ENCODE results near the gene TMCO2.

TMCO2 gene

DNA sequence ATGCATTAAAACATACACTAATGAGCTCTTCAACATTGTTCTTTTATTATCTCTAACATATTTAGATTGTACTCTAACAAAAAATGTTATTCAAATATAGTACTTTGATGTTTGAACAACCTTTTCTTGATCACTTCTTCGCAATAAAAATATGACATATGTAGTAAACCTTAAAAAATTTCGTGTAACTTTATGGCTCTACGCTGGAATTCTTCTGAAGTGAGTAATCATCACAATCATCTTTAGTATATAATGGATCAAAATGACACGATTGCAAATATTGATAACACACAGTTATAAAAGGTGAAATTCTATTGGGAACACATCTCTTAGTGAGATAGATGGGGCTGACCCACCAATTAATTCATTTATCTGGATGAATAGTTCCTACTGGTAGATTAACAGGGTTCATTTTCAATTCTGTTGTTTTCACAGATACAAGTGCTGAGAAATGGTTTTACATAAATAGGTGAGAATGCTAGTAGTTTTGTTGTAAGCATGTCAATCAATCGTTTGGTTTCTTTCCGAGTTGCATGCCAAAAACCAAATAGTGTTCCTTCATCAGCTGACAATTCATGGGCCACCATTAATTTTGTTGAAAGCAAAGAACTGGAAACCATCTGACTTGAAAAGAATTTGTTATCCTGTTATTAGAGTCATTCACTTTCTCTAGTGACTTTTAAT, 8.8 kb downstream of the TMCO2 start:
- no peak for DNase-seq (ENCODE audit: low spot score)
- in situ Hi-C loops (cut with MboI; ENCODE audit: low sequenced_read_pairs, unreplicated experiment) = no loop called here
- TF ChIP-seq, protein P1, sequence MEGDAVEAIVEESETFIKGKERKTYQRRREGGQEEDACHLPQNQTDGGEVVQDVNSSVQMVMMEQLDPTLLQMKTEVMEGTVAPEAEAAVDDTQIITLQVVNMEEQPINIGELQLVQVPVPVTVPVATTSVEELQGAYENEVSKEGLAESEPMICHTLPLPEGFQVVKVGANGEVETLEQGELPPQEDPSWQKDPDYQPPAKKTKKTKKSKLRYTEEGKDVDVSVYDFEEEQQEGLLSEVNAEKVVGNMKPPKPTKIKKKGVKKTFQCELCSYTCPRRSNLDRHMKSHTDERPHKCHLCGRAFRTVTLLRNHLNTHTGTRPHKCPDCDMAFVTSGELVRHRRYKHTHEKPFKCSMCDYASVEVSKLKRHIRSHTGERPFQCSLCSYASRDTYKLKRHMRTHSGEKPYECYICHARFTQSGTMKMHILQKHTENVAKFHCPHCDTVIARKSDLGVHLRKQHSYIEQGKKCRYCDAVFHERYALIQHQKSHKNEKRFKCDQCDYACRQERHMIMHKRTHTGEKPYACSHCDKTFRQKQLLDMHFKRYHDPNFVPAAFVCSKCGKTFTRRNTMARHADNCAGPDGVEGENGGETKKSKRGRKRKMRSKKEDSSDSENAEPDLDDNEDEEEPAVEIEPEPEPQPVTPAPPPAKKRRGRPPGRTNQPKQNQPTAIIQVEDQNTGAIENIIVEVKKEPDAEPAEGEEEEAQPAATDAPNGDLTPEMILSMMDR (IDR thresholded peaks at IDR 0.05; ENCODE audit: borderline replicate concordance, control extremely low read depth, extremely low read depth, insufficient read depth, missing control alignments) = no peak

DNA sequence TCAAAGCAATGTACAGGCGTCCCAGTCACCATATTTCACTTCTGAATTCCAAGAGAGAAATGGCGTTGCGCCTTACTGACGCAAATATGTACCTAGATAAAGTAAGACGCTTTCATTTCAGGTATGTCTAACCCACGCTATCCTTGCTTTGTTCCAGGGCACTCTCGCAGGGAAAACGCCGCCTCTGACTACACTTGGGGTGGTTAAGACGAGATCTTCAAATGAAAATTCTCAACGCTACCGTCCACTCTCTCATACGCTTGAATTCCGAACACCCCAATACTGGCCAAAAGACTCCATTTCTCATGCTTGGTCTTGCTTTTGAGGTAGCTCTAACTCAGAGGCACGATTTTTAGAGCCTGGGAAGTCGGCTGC, 9.6 kb downstream of the TMCO2 start:
- in situ Hi-C loops (cut with MboI; ENCODE audit: low sequenced_read_pairs, unreplicated experiment) = no loop called here
- TF ChIP-seq, protein P1 (IDR thresholded peaks at IDR 0.05; ENCODE audit: borderline replicate concordance, control extremely low read depth, extremely low read depth, insufficient read depth, missing control alignments) = no peak
- DNase-seq (ENCODE audit: low spot score) = no peak

DNA sequence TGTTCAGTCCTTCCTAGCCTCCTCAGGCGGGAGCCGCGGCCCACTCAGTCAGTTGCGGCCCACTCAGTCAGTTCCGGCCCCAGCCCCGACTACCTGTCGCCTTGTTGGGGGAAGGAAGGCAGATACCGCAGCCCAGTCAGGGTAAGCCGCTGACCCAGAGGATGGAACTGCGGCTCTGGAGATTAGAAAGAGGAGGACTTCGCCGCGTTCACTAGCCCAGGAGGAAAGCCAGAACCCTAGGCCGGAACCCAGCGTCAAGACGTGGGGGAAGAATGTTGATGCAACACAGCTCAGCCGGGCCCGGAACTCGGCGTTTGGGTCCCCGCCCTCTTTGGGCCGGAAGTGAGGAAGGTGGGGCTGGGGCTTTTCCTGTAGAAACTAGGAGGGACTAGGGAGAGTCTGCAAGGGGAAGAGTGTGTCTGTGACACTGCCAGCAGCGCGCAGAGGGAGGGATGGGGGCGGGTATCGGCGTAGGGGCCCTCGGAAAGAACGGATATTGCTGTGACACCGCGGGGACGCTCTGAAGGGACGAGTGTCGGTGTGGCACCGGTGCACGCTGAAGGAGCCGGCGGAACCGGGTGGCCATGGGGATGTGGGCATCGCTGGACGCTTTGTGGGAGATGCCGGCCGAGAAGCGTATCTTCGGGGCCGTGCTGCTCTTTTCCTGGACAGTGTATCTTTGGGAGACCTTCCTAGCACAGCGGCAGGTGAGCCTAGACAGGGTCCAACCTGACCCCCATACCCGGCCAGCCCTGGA, 10.1 kb downstream of the TMCO2 start, which contains the start of gene ZMPSTE24:
ZMPSTE24 (plus strand) TSS at position 549 of the 757 bp plus-strand sequence; CDS start at position 585, 36 bp downstream.
- in situ Hi-C loops (cut with MboI; ENCODE audit: low sequenced_read_pairs, unreplicated experiment) = no loop called here
- TF ChIP-seq, protein P1 (IDR thresholded peaks at IDR 0.05; ENCODE audit: borderline replicate concordance, control extremely low read depth, extremely low read depth, insufficient read depth, missing control alignments) = no peak
- DNase-seq (ENCODE audit: low spot score) = peak; percentile 91

DNA sequence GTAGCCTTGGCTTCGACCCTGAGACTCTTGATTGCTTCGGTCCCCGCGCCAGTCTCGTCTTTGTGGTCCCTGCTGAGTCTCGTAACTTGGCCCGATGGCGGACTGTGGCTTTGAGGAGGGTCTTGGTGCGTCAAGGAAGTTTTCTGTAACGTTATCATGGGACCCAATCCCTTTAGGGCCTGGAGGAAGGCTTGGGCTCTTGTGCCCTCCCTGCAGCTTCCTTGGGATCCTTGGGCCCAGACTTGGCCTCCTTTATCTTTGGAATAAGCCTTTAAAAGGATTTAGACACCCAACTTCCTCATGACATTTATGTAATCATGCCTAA, 10.7 kb downstream of the TMCO2 start:
- in situ Hi-C loops (cut with MboI; ENCODE audit: low sequenced_read_pairs, unreplicated experiment) = no loop called here

DNA sequence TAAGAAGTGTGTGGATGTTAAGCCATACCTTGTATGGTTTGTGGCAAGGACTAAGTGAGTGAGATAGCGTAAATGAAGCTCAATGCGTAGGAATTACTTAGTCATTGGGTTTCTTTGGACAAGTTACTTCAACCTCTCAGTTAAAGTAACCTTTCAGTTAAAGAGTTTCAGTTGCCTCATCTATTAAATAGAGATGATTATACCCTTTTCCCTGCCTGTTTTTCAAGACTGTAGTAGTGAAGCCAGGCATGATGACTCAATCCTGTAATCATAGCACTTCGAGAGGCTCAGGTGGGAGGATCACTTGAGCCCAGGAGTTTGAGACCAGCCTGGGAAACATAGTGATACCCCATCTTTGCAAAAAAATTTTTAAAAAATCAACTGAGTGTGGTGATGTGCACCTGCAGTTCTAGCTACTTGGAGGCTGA, 16.6 kb downstream of the TMCO2 start:
- DNase-seq (ENCODE audit: low spot score) = peak; percentile 27
- TF ChIP-seq, protein P1 (IDR thresholded peaks at IDR 0.05; ENCODE audit: borderline replicate concordance, control extremely low read depth, extremely low read depth, insufficient read depth, missing control alignments) = no peak
- in situ Hi-C loops (cut with MboI; ENCODE audit: low sequenced_read_pairs, unreplicated experiment) = no loop called here

More for the DNA sequence above, 10.7 kb downstream of the TMCO2 start:
- DNase-seq (ENCODE audit: low spot score) = no peak
- TF ChIP-seq, protein P1 (IDR thresholded peaks at IDR 0.05; ENCODE audit: borderline replicate concordance, control extremely low read depth, extremely low read depth, insufficient read depth, missing control alignments) = no peak

DNA sequence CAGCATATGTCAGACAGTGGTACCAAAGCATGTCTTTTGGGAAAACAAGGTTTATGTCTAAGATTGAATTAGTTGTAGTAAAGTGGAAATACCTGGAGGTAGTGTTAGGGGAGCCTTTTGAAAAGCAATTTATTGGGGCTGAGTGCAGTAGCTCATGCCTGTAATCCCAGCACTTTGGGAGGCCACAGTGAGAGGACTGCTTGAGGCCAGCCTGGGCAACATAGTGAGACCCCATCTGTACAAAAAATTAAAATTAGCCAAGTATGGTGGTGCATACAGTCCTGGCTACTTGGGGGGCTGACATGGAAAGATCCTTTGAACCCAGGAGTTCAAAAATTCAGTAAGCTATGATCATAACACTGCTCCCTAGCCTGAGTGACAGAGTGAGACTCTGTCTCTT, 17.6 kb downstream of the TMCO2 start:
- TF ChIP-seq, protein P1 (IDR thresholded peaks at IDR 0.05; ENCODE audit: borderline replicate concordance, control extremely low read depth, extremely low read depth, insufficient read depth, missing control alignments) = no peak
- in situ Hi-C loops (cut with MboI; ENCODE audit: low sequenced_read_pairs, unreplicated experiment) = no loop called here

More for the DNA sequence above, 17.6 kb downstream of the TMCO2 start:
- no peak for DNase-seq (ENCODE audit: low spot score)
